ENCODE data around the gene GALNT15. TPM values are rescaled to one million over a fixed set of nuclear protein-coding genes. Genes with fewer than 3 reads are reported as not detected.

The GALNT15 gene
- total and polyA plus RNA-seq, 2 experiments from 2014 or later, result 9.9 to 11.7 TPM

DNA sequence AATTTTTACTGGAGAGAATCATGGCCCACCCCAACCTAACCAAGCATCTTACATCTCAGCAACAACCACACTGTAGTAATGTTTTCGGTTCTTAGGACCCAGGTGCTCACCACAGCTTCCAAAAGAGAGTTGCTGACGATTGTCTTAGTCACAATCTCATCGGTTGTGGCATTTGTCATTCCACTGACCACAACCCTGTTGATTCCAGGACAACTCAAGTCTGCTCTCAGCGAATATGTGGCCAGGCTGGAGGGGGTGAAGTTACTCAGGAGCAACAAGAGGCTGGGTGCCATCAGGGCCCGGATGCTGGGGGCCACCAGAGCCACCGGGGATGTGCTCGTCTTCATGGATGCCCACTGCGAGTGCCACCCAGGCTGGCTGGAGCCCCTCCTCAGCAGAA lies 25.9 kb downstream of the GALNT15 start:
- Histone ChIP-seq H4K20me1 (ENCODE audit: insufficient read depth) (no peaks in the 10 kb centered on the region), H3K36me3 (ENCODE audit: low read depth) (no peaks in the 10 kb centered on the region)
- 55% methylated on average over 8 of the region's 8 CpGs for whole genome bisulfite sequencing, 2 experiments (ENCODE audit: low coverage in 1 of 2, low lambda C conversion rate in 2 of 2, missing lambda C conversion rate in 2 of 2)

DNA sequence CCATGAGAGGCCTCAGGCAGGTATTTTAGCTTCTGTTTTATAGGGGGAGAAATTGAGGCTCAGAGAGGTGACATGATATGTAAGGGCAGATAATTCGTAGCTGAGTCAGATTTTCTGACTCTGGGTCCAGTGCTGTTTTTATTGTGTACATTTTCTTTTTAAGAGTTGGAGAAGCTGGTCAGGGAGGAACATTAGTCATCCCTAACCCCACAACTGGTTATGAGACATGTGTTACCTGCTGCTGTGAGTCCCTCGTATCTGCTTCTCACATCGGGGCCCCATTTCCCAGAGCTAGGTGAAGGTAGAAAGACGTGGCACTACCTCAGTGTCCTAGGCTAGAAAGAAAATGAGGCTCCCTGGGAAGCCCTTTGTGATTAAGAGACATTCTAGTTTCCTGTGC lies 28.6 kb downstream of the GALNT15 start:
- H3K79me2 ChIP-seq (ENCODE audit: insufficient read depth), result no peaks in the 10 kb centered on the region
- no peak overlapping the region for H3K4me2 ChIP-seq (ENCODE audit: unreplicated experiment)
- no peaks in the 10 kb centered on the region for H3K36me3 ChIP-seq (ENCODE audit: low read depth)
- peaks cover 19% of the 10 kb centered on the region; the same call in 1 of the 2 replicates for H3F3A ChIP-seq (ENCODE audit: insufficient read depth)
- in situ Hi-C loops (cut with MboI), result no loop called here
- H3K9me3 ChIP-seq (ENCODE audit: low read depth), result no peaks in the 10 kb centered on the region
- H3K4me3 ChIP-seq, result no peak overlapping the region
- no peaks in the 10 kb centered on the region for H4K20me1 ChIP-seq (ENCODE audit: insufficient read depth)
- WGBS, 2 experiments (ENCODE audit: low coverage in 1 of 2, low lambda C conversion rate in 2 of 2, missing lambda C conversion rate in 2 of 2), result 38 to 46% methylated on average over 4 of the region's 4 CpGs
- no peak overlapping the region for H3K9ac ChIP-seq
- H3K9me2 ChIP-seq (ENCODE audit: insufficient read depth), result no peaks in the 10 kb centered on the region
- DNase-seq, result peak; percentile 69
- no peak for TF ChIP-seq EZH2 (IDR thresholded peaks at IDR 0.05; ENCODE audit: insufficient read depth, poor library complexity, severe bottlenecking)
- TF ChIP-seq EZH2phosphoT487 (IDR thresholded peaks at IDR 0.05; ENCODE audit: insufficient read depth, low read depth), result no peak
- H3K27ac ChIP-seq, result no peak overlapping the region
- no peak overlapping the region for H2AFZ ChIP-seq
- no peaks in the 10 kb centered on the region for H3K27me3 ChIP-seq (replicated peaks; ENCODE audit: insufficient read depth)
- peaks cover 36% of the 10 kb centered on the region for H3K4me1 ChIP-seq (ENCODE audit: insufficient read depth)

More for the DNA sequence above, 25.9 kb downstream of the GALNT15 start:
- no peaks in the 10 kb centered on the region for H3K9me3 ChIP-seq (ENCODE audit: low read depth)
- no peak overlapping the region for H3K4me2 ChIP-seq (ENCODE audit: unreplicated experiment)
- H2AFZ ChIP-seq, result no peak overlapping the region
- H3K27me3 ChIP-seq (replicated peaks; ENCODE audit: insufficient read depth), result no peaks in the 10 kb centered on the region
- TF ChIP-seq EZH2 (IDR thresholded peaks at IDR 0.05; ENCODE audit: insufficient read depth, poor library complexity, severe bottlenecking) (no peak), EZH2phosphoT487 (IDR thresholded peaks at IDR 0.05; ENCODE audit: insufficient read depth, low read depth) (no peak)
- H3K4me3 ChIP-seq, result no peak overlapping the region
- no peak overlapping the region for H3K27ac ChIP-seq
- H3K9me2 ChIP-seq (ENCODE audit: insufficient read depth), result no peaks in the 10 kb centered on the region
- no peak overlapping the region for H3K9ac ChIP-seq
- no peaks in the 10 kb centered on the region for H3K79me2 ChIP-seq (ENCODE audit: insufficient read depth)
- in situ Hi-C loops (cut with MboI), result no loop called here
- peaks cover 12% of the 10 kb centered on the region; the same call in 1 of the 2 replicates for H3F3A ChIP-seq (ENCODE audit: insufficient read depth)
- peaks cover 20% of the 10 kb centered on the region for H3K4me1 ChIP-seq (ENCODE audit: insufficient read depth)
- DNase-seq, result peak; percentile 66

DNA sequence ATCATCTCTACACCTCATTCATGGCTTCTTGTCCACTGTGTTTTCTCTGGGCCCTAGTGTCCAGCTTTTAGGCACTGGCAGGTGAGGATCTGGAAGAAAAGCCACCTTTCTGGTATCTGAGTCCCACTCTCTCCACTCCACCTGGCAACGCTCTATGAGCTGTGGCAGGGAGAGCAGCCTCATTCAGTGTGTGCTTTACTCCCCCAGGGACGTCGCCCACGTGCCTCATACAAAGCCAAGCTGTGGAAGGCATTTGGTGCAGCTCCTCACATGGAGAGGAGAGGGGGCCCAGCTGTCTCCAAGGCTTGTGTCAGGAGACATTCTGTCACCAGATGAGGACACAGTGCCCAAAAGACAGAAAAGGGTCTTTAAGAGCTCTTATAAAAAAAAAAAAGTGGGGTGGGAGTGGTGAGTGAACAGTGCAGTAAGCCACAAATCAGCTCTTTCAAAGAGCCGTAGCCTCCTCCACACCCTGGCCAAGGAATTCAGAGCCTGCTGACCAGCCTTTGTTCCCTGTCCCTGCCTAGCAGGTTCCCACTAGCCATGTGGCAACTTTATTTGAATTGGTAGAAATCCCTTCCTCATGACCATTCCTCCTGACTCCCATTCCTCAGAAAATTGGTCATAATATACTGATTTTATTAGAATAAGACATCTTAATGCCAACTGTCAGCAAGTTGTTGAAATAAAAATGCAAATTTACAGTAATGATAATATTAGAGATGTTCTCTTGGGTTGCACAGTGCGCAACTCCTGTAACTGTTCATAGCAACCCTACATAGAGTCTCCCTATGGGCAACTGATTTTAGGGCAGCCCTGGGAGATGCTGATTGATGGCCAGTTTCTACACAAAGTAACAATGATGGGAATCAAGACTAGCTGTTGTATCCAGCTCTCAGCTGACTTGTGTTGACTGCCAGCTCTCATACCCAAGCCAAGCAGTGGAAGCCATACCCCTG lies 29.5 kb downstream of the GALNT15 start:
- TF ChIP-seq EZH2phosphoT487 (IDR thresholded peaks at IDR 0.05; ENCODE audit: insufficient read depth, low read depth) (no peak), EZH2 (IDR thresholded peaks at IDR 0.05; ENCODE audit: insufficient read depth, poor library complexity, severe bottlenecking) (no peak)
- no peak overlapping the region for H3K9ac ChIP-seq
- H3K79me2 ChIP-seq (ENCODE audit: insufficient read depth), result no peaks in the 10 kb centered on the region
- in situ Hi-C loops (cut with MboI), result no loop called here
- H3K4me3 ChIP-seq, result no peak overlapping the region
- no peaks in the 10 kb centered on the region for H3K9me3 ChIP-seq (ENCODE audit: low read depth)
- H3K9me2 ChIP-seq (ENCODE audit: insufficient read depth), result no peaks in the 10 kb centered on the region
- no peak for DNase-seq
- H4K20me1 ChIP-seq (ENCODE audit: insufficient read depth), result no peaks in the 10 kb centered on the region
- H3K27ac ChIP-seq, result no peak overlapping the region
- no peak overlapping the region for H2AFZ ChIP-seq
- H3F3A ChIP-seq (ENCODE audit: insufficient read depth), result peaks cover 19% of the 10 kb centered on the region; the same call in 1 of the 2 replicates
- H3K4me2 ChIP-seq (ENCODE audit: unreplicated experiment), result no peak overlapping the region
- no peaks in the 10 kb centered on the region for H3K27me3 ChIP-seq (replicated peaks; ENCODE audit: insufficient read depth)
- WGBS, 2 experiments (ENCODE audit: low coverage in 1 of 2, low lambda C conversion rate in 2 of 2, missing lambda C conversion rate in 2 of 2), result 96 to 99% methylated on average over 6 of the region's 6 CpGs
- peaks cover 36% of the 10 kb centered on the region for H3K4me1 ChIP-seq (ENCODE audit: insufficient read depth)
- no peaks in the 10 kb centered on the region for H3K36me3 ChIP-seq (ENCODE audit: low read depth)

DNA sequence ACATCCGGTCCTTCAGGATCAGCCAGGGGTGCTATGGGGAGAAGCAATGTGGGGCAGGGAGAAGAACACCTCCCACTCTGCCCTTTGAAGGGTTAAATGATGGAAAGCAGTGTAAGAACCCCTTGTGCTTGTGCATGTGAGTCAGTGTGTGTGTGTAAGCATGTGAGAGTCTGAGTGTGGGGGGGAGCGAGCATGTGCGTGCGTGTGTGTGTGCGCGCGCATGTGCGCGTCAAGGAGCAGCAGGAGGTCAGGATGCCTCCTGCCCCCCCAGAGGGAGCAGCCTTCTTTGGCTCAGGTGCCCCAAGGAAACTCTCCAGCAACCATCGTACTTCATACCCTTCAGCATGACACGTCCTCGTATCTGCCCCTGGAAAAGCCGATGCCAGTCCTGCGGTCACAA lies 30.3 kb downstream of the GALNT15 start:
- Histone ChIP-seq H2AFZ (no peak overlapping the region), H4K20me1 (ENCODE audit: insufficient read depth) (no peaks in the 10 kb centered on the region), H3K9me2 (ENCODE audit: insufficient read depth) (no peaks in the 10 kb centered on the region), H3F3A (ENCODE audit: insufficient read depth) (peaks cover 19% of the 10 kb centered on the region; the same call in 1 of the 2 replicates), H3K27me3 (replicated peaks; ENCODE audit: insufficient read depth) (no peaks in the 10 kb centered on the region), H3K4me3 (no peak overlapping the region), H3K36me3 (ENCODE audit: low read depth) (no peaks in the 10 kb centered on the region), H3K4me2 (ENCODE audit: unreplicated experiment) (no peak overlapping the region), H3K9me3 (ENCODE audit: low read depth) (no peaks in the 10 kb centered on the region), H3K79me2 (ENCODE audit: insufficient read depth) (no peaks in the 10 kb centered on the region), H3K27ac (no peak overlapping the region), H3K9ac (no peak overlapping the region), H3K4me1 (ENCODE audit: insufficient read depth) (peaks cover 36% of the 10 kb centered on the region)
- DNase-seq, result no peak
- TF ChIP-seq EZH2 (IDR thresholded peaks at IDR 0.05; ENCODE audit: insufficient read depth, poor library complexity, severe bottlenecking) (no peak), EZH2phosphoT487 (IDR thresholded peaks at IDR 0.05; ENCODE audit: insufficient read depth, low read depth) (no peak)
- WGBS, 2 experiments (ENCODE audit: low coverage in 1 of 2, low lambda C conversion rate in 2 of 2, missing lambda C conversion rate in 2 of 2), result 97 to 98% methylated on average over 14 of the region's 14 CpGs
- in situ Hi-C loops (cut with MboI), result no loop called here
